ENCODE results near the gene HOXA9. TPM values are rescaled to one million over a fixed set of nuclear protein-coding genes. Genes with fewer than 3 reads are reported as not detected.

The HOXA9 gene
- total and polyA plus RNA-seq, 2 of the 4 experiments (the other 2 are of a cell fraction): 0.18 to 0.32 TPM

- WGBS, 2 experiments (ENCODE audit: extremely low coverage in 2 of 2, insufficient read length in 1 of 2): 0% methylated on average over 2 of the region's 40 CpGs; no CpG with 5 or more reads in 1 of the 2 experiments
- peak overlapping the region; percentile 40 for H3K4me3 ChIP-seq (ENCODE audit: insufficient read depth, low read depth, low read length)
- ATAC-seq (ENCODE audit: low read depth) (no peak), DNase-seq (peak; percentile 72)
- BruUV-seq (replicated peaks): no TSS peak
- peak overlapping the region; percentile 33; the same call in 2 of the 3 replicates for H2BK15ac ChIP-seq (ENCODE audit: low read depth, low read length)
- peak overlapping the region; percentile 56 for H3K56ac ChIP-seq (ENCODE audit: extremely low read depth, insufficient read depth, low read length)
- H4K5ac ChIP-seq (ENCODE audit: low read depth, low read length): peak overlapping the region; percentile 76
- intact Hi-C loops (cut with micrococcal nuclease): loop anchor here (1.0 to 5.0 kb wide), 4 partner anchors 458 to 1282 kb away; no protein-coding TSS in a partner anchor
- peak overlapping the region; percentile 90 for H2AFZ ChIP-seq (replicated peaks; ENCODE audit: low read length, poor library complexity)
- peak overlapping the region; percentile 79 for H3K4ac ChIP-seq (ENCODE audit: low read depth, low read length)
- dilution Hi-C loops (cut with HindIII; ENCODE audit: low sequenced_read_pairs, unreplicated experiment): no loop called here
- in situ Hi-C loops (cut with MboI; ENCODE audit: low sequenced_read_pairs): loop anchor here (5.0 to 10.0 kb wide), 3 partner anchors 42 to 949 kb away; partner anchors contain the start of gene HOXA2
- H3K14ac ChIP-seq (replicated peaks; ENCODE audit: low read depth, low read length): peak overlapping the region; percentile 51
- no peaks in the 10 kb centered on the region for H4K20me1 ChIP-seq (ENCODE audit: insufficient read depth, low read length)
- H2BK120ac ChIP-seq (ENCODE audit: low read depth, low read length): peak overlapping the region; percentile 73
- H4K8ac ChIP-seq (ENCODE audit: low read depth in 2 of 2, low read length in 2 of 2): peak overlapping the region; percentile 58 to 84
- ChIA-PET CTCF (interaction anchor here (0.5 to 2.0 kb wide), 24 partner anchors 8 to 1887 kb away, joined by 3 to 9 read pairs (median 4); partner anchors contain the start of gene HOXA3), POLR2A (ENCODE audit: unreplicated experiment) (interaction anchor here (1.3 kb wide), 1 partner anchor 36 kb away, joined by 5 read pairs; no protein-coding TSS in a partner anchor)
- H3K27ac ChIP-seq (ENCODE audit: insufficient read depth, low read length): peak overlapping the region; percentile 80
- peaks cover 9 to 37% of the 10 kb centered on the region in 2 experiments; a peak in 3 of 4 replicates for H3K79me1 ChIP-seq (ENCODE audit: low read depth in 1 of 2, low read length in 2 of 2)
- H3K23ac ChIP-seq (ENCODE audit: low read depth, low read length): peak overlapping the region; percentile 86
- no peak overlapping the region for H2AK9ac ChIP-seq (replicated peaks; ENCODE audit: low read depth, low read length, poor library complexity)
- H4K91ac ChIP-seq (ENCODE audit: insufficient read depth, low read depth, low read length): peak overlapping the region; percentile 76
- peak overlapping the region; percentile 87 for H3K9ac ChIP-seq (ENCODE audit: low read depth, low read length)
- H3K36me3 ChIP-seq (ENCODE audit: control insufficient read depth, insufficient read depth, low read length): peaks cover 9% of the 10 kb centered on the region
- H3K27me3 ChIP-seq (ENCODE audit: control insufficient read depth, insufficient read depth, low read length): no peaks in the 10 kb centered on the region
- H3K9me3 ChIP-seq (ENCODE audit: control insufficient read depth, insufficient read depth, low read length): no peaks in the 10 kb centered on the region
- H3K9me1 ChIP-seq (ENCODE audit: insufficient read depth, low read length): no peaks in the 10 kb centered on the region
- H3K4me2 ChIP-seq (ENCODE audit: low read depth, low read length): peak overlapping the region; percentile 83
- H2BK5ac ChIP-seq (ENCODE audit: low read depth, low read length, poor library complexity, severe bottlenecking): peak overlapping the region; percentile 66
- TF ChIP-seq CEBPB (IDR thresholded peaks at IDR 0.05; ENCODE audit: low read depth, low read length) (no peak), MAFK (IDR thresholded peaks at IDR 0.05; ENCODE audit: low read depth, low read length) (no peak), MAZ (IDR thresholded peaks at IDR 0.05; ENCODE audit: borderline replicate concordance, low read depth, low read length) (no peak), NFE2L2 (IDR thresholded peaks at IDR 0.05; ENCODE audit: low read depth, low read length) (0 out of 2 replicates have a peak, but pooled peaks have one; percentile 3), ELK1 (IDR thresholded peaks at IDR 0.05; ENCODE audit: borderline replicate concordance, low read depth, low read length) (no peak), POLR2A (IDR thresholded peaks at IDR 0.05; ENCODE audit: low read depth, low read length) (peak; percentile 45; the same call in 1 of the 2 replicates)
- H2BK20ac ChIP-seq (ENCODE audit: low read depth, low read length): no peak overlapping the region; the same call in 1 of the 2 replicates
- peak overlapping the region; percentile 77 for H3K18ac ChIP-seq (ENCODE audit: low read depth, low read length)
- H3K4me1 ChIP-seq (ENCODE audit: control insufficient read depth, insufficient read depth, low read length): peaks cover 18% of the 10 kb centered on the region
- H2AK5ac ChIP-seq (ENCODE audit: low read depth, low read length): no peak overlapping the region
Observed at GRCh38 chr7:27143950-27144780, 21.2 kb downstream of the HOXA9 start.

Measured in IMR-90 (cell line).